GM12878 (cell line): ENCODE results near the gene TIPRL. TPM values are rescaled to one million over a fixed set of nuclear protein-coding genes. Genes with fewer than 3 reads are reported as not detected.

Experiments
- ATAC-seq: fragments of 200-7000 bp; cut with Tn5 transposase; 3 replicates; pipeline ENCODE4 v1.9.1; 2020; ENCODE audit warnings: mild to moderate bottlenecking, moderate library complexity
- BruUV-seq: library from RNA; stranded (reverse); fragments of 400-500 nt; replicated peaks from 2 replicates; lab custom pipeline; 2021; lab: Mats Ljungman, UMichigan
- CTCF ChIA-PET: fragments of 300-600 bp; sonication (Branson Sonifier 250); formaldehyde crosslinking; extraction: SDS; loops from one replicate; lab custom pipeline; 2021; ENCODE audit warnings: inconsistent platforms; lab: Yijun Ruan, JAX
- POLR2A ChIA-PET: fragments of 350-600 bp; formaldehyde crosslinking; extraction: SDS; loops from one replicate; lab custom pipeline; 2021; ENCODE audit warnings: inconsistent platforms; lab: Charles Lee
- RAD21 ChIA-PET: fragments of 300-600 bp; sonication (Branson Sonifier 250); formaldehyde crosslinking; loops from one replicate; lab custom pipeline; 2023; ENCODE audit warnings: antibody characterized with exemption; ENCODE audit not compliant: unreplicated experiment; lab: Charles Lee
- SMC1A ChIA-PET: fragments of 300-600 bp; sonication (Branson Sonifier 250); formaldehyde crosslinking; loops from one replicate; lab custom pipeline; 2023; ENCODE audit not compliant: unreplicated experiment, uncharacterized antibody; lab: Charles Lee
- DNase-seq: peaks from one replicate; pipeline ENCODE4 v3.0.0-alpha.2; 2011; ENCODE audit warnings: low read depth, low spot score
- FAIRE-seq: peaks from 3 replicates; lab custom pipeline; 2011; peaks lifted over from hg19 to GRCh38; lab: Jason Lieb, UNC
- H2AFZ ChIP-seq: 2 replicates; pipeline ENCODE4 v1.6.0; 2011; ENCODE audit warnings: low read depth, low read length, control low read depth; ENCODE audit not compliant: control insufficient read depth
- H3K27ac ChIP-seq: 2 replicates; pipeline ENCODE4 v1.5.1; 2011; ENCODE audit warnings: control low read depth; ENCODE audit not compliant: control insufficient read depth, insufficient read depth
- H3K27me3 ChIP-seq, 2 experiments: replicated peaks in 1 of 2; 2 replicates each; pipeline versions ENCODE4 v1.6.0 to v1.6.1; 2011; ENCODE audit warnings: low read length in 1 of 2; ENCODE audit not compliant: control insufficient read depth in 2 of 2, insufficient read depth in 2 of 2
- H3K36me3 ChIP-seq, 2 experiments: 2 replicates each; pipeline ENCODE4 v1.5.1; 2011; ENCODE audit warnings: low read length in 1 of 2; ENCODE audit not compliant: control insufficient read depth in 2 of 2, insufficient read depth in 2 of 2
- H3K4me1 ChIP-seq: 2 replicates; pipeline ENCODE4 v1.6.1; 2011; ENCODE audit warnings: mild to moderate bottlenecking, low read length, moderate library complexity, mixed read lengths; ENCODE audit not compliant: control insufficient read depth, insufficient read depth
- H3K4me2 ChIP-seq: 2 replicates; pipeline ENCODE4 v1.6.0; 2011; ENCODE audit warnings: control low read depth; ENCODE audit not compliant: control insufficient read depth, insufficient read depth
- H3K4me3 ChIP-seq: fragments of 200-600 bp; sonication (generic); 2 replicates; pipeline ENCODE4 v1.5.1; 2016
- H3K79me2 ChIP-seq: 2 replicates; pipeline ENCODE4 v1.6.0; 2011; ENCODE audit warnings: low read length; ENCODE audit not compliant: control insufficient read depth, insufficient read depth
- H3K9ac ChIP-seq: 2 replicates; pipeline ENCODE4 v1.8.0; 2011; ENCODE audit warnings: low read length, control low read depth, mixed read lengths; ENCODE audit not compliant: control insufficient read depth, insufficient read depth
- H3K9me3 ChIP-seq: replicated peaks from 3 replicates; pipeline ENCODE4 v1.5.1; 2011; ENCODE audit warnings: mild to moderate bottlenecking, low read length; ENCODE audit not compliant: control insufficient read depth, insufficient read depth
- H4K20me1 ChIP-seq: 2 replicates; pipeline ENCODE4 v1.6.0; 2011; ENCODE audit not compliant: control insufficient read depth, insufficient read depth
- CBFB ChIP-seq: IDR thresholded peaks from 2 replicates; pipeline ENCODE4 v1.6.1; 2016; ENCODE audit warnings: antibody characterized with exemption, low read depth
- EP300 ChIP-seq, 2 experiments: fragments of 150-350 bp in 1 of 2; IDR thresholded peaks; 2 replicates each; pipeline ENCODE4 v1.6.1; 2011 to 2012; ENCODE audit warnings: low read depth in 2 of 2, low read length in 2 of 2, borderline replicate concordance in 1 of 2, improper control_type of control experiment in 1 of 2, inconsistent platforms in 1 of 2; ENCODE audit not compliant: control insufficient read depth in 1 of 2
- JUND ChIP-seq: IDR thresholded peaks from 2 replicates; pipeline ENCODE4 v1.6.1; 2012; ENCODE audit warnings: low read depth, mild to moderate bottlenecking, low read length, improper control_type of control experiment, moderate library complexity
- MEF2A ChIP-seq: IDR thresholded peaks from 2 replicates; pipeline ENCODE4 v1.6.1; 2011; ENCODE audit warnings: low read depth, mild to moderate bottlenecking, low read length, moderate library complexity; ENCODE audit not compliant: insufficient read depth
- RBBP5 ChIP-seq: fragments of 200-600 bp; sonication (generic); conservative IDR thresholded peaks from 2 replicates; pipeline ENCODE4 v1.6.1; 2016
- SMAD1 ChIP-seq: fragments of 450-650 bp; IDR thresholded peaks from 2 replicates; pipeline ENCODE4 v1.6.1; 2018; ENCODE audit warnings: mild to moderate bottlenecking, low read depth; ENCODE audit not compliant: partially characterized antibody
- SREBF1 ChIP-seq: IDR thresholded peaks from 2 replicates; pipeline ENCODE4 v1.6.1; 2012; ENCODE audit warnings: mild to moderate bottlenecking, low read length
- TCF12 ChIP-seq: IDR thresholded peaks from 2 replicates; pipeline ENCODE4 v1.6.1; 2011; ENCODE audit warnings: low read depth, mild to moderate bottlenecking, low read length
- WGBS: methylation state at CpG from one replicate; pipeline ENCODE4 v1.1.6; 2016; ENCODE audit warnings: low lambda C conversion rate; ENCODE audit not compliant: insufficient replicate concordance, insufficient coverage; ENCODE audit errors: missing lambda C conversion rate; 5-methylcytosine and 5-hydroxymethylcytosine counted together
- in situ Hi-C: fragments of 300-500 bp; cut with MboI; formaldehyde crosslinking; loops from 9 replicates; pipeline ENCODE4 v1.14.3; 2018; ENCODE audit warnings: mixed read lengths
- intact Hi-C: fragments of 100-400 bp; cut with micrococcal nuclease; formaldehyde crosslinking; loops from one replicate; pipeline ENCODE4 v1.14.2; 2022; ENCODE audit not compliant: unreplicated experiment
- polyA plus RNA-seq, 11 experiments: library from polyadenylated mRNA; depleted of rRNA in 4 of 11; unstranded in 6 of 11; stranded (reverse) in 5 of 11; fragments of >200 nt; fragmentation: Nextera tagmentation in 4 of 11; fragmentation: Illumina TruSeq in 1 of 11; extraction: Ambion mirVana in 4 of 11; extraction: Trizol in 1 of 11; gene quantifications; 1 replicate in 1 of 11; 2 replicates in 10 of 11; pipeline versions ENCODE4 v1.2.1 to v1.2.3, GENCODE V29; 2011 to 2016; ENCODE audit warnings: inconsistent platforms in 2 of 11, missing spikeins in 2 of 11, low read depth in 1 of 11
- total RNA-seq, 4 experiments: library from RNA; depleted of rRNA in 3 of 4; stranded (reverse); fragments of >200 nt in 3 of 4; fragmentation: Illumina TruSeq in 1 of 4; extraction: Trizol in 1 of 4; gene quantifications; 2 replicates each; pipeline versions ENCODE4 v1.2.1 to v1.2.3, GENCODE V29; 2013 to 2021
- TF ChIP-seq, protein P1 (sequence below): fragments of 450-650 bp; IDR thresholded peaks from 2 replicates; pipeline ENCODE4 v1.6.1; 2017; ENCODE audit warnings: low read depth, mild to moderate bottlenecking, moderate library complexity
- TF ChIP-seq, protein P2 (sequence below): IDR thresholded peaks from 2 replicates; pipeline ENCODE4 v1.6.1; 2011; ENCODE audit warnings: borderline replicate concordance, low read depth, mild to moderate bottlenecking, moderate library complexity, mixed read lengths, low read length; ENCODE audit not compliant: insufficient read depth; ENCODE audit errors: extremely low read length
- TF ChIP-seq, protein P3 (sequence below), 3 experiments: IDR thresholded peaks in 2 of 3; conservative IDR thresholded peaks in 1 of 3; 2 replicates each; pipeline ENCODE4 v1.5.1; 2011; ENCODE audit warnings: low read depth in 3 of 3, low read length in 3 of 3, mild to moderate bottlenecking in 3 of 3, control low read depth in 2 of 3, moderate library complexity in 2 of 3, inconsistent platforms in 1 of 3, mixed read lengths in 1 of 3; ENCODE audit not compliant: control insufficient read depth in 2 of 3, insufficient read depth in 1 of 3; ENCODE audit errors: extremely low read depth in 1 of 3
- TF ChIP-seq, protein P4 (sequence below): IDR thresholded peaks from 2 replicates; pipeline ENCODE4 v1.6.1; 2011; ENCODE audit warnings: low read depth, low read length, improper control_type of control experiment, borderline replicate concordance
- TF ChIP-seq, protein P5 (sequence below): fragments of 450-650 bp; IDR thresholded peaks from 2 replicates; pipeline ENCODE4 v1.6.1; 2018; ENCODE audit warnings: borderline replicate concordance, mild to moderate bottlenecking; ENCODE audit not compliant: partially characterized antibody

Gene TIPRL
- total and polyA plus RNA-seq, 10 of the 15 experiments (the other 5 are each of a cell fraction or from before 2014, with no cell fraction given): 36.4 to 72.1 (median 49.9) TPM

DNA sequence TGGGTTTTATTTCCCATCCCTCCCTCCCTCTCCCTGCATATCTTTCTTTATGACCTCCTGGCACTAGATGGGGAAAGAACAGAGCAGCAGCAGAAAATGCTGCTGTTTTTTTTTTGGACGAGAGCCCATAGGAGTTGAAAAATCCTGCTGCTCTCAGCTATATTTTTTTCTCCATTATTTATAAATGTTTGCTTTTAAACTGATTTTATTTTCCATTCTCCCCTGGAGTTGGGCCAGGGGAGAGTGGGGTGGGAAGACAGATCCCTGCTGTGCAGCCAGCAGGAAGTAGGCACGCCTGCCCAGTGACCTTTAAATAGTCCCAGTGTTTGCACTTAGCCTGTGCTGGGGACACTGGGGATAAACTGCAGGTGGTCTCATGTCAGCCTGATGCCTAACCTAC, 64.4 kb downstream of the TIPRL start:
- FAIRE-seq (no peak), DNase-seq (no peak), ATAC-seq (no peak)
- peaks cover 7% of the 10 kb centered on the region for H3K79me2 ChIP-seq
- H3K36me3 ChIP-seq: peaks cover 20 to 40% of the 10 kb centered on the region in 2 experiments
- no peak overlapping the region for H3K4me2 ChIP-seq
- H3K4me3 ChIP-seq: no peak overlapping the region
- BruUV-seq: no TSS peak
- 98% methylated on average over 2 of the region's 2 CpGs for WGBS
- H3K27ac ChIP-seq: no peak overlapping the region
- in situ Hi-C loops: no loop called here
- no peaks in the 10 kb centered on the region for H3K9me3 ChIP-seq
- intact Hi-C loops: no loop called here
- no peaks in the 10 kb centered on the region for H3K27me3 ChIP-seq
- H4K20me1 ChIP-seq: peaks cover 4% of the 10 kb centered on the region
- CTCF ChIA-PET: no interaction called here
- RAD21 ChIA-PET: no interaction called here
- no peak overlapping the region for H3K9ac ChIP-seq
- no peak overlapping the region for H2AFZ ChIP-seq
- H3K4me1 ChIP-seq: 0 out of 2 replicates have a peak, but pooled peaks cover 2% of the 10 kb centered on the region
- POLR2A ChIA-PET: no interaction called here
- TF ChIP-seq JUND (no peak), TCF12 (no peak), EP300 (IDR thresholded peaks at IDR 0.05; ENCODE audit: borderline replicate concordance in 1 of 2, control insufficient read depth in 1 of 2, low read depth in 2 of 2, low read length in 2 of 2) (no peak), RBBP5 (no peak), SMAD1 (no peak), CBFB (no peak), SREBF1 (no peak), MEF2A (no peak)
- TF ChIP-seq, protein P1, sequence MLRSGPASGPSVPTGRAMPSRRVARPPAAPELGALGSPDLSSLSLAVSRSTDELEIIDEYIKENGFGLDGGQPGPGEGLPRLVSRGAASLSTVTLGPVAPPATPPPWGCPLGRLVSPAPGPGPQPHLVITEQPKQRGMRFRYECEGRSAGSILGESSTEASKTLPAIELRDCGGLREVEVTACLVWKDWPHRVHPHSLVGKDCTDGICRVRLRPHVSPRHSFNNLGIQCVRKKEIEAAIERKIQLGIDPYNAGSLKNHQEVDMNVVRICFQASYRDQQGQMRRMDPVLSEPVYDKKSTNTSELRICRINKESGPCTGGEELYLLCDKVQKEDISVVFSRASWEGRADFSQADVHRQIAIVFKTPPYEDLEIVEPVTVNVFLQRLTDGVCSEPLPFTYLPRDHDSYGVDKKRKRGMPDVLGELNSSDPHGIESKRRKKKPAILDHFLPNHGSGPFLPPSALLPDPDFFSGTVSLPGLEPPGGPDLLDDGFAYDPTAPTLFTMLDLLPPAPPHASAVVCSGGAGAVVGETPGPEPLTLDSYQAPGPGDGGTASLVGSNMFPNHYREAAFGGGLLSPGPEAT: no peak
- TF ChIP-seq, protein P2, sequence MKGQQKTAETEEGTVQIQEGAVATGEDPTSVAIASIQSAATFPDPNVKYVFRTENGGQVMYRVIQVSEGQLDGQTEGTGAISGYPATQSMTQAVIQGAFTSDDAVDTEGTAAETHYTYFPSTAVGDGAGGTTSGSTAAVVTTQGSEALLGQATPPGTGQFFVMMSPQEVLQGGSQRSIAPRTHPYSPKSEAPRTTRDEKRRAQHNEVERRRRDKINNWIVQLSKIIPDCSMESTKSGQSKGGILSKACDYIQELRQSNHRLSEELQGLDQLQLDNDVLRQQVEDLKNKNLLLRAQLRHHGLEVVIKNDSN: no peak
- TF ChIP-seq, protein P3, sequence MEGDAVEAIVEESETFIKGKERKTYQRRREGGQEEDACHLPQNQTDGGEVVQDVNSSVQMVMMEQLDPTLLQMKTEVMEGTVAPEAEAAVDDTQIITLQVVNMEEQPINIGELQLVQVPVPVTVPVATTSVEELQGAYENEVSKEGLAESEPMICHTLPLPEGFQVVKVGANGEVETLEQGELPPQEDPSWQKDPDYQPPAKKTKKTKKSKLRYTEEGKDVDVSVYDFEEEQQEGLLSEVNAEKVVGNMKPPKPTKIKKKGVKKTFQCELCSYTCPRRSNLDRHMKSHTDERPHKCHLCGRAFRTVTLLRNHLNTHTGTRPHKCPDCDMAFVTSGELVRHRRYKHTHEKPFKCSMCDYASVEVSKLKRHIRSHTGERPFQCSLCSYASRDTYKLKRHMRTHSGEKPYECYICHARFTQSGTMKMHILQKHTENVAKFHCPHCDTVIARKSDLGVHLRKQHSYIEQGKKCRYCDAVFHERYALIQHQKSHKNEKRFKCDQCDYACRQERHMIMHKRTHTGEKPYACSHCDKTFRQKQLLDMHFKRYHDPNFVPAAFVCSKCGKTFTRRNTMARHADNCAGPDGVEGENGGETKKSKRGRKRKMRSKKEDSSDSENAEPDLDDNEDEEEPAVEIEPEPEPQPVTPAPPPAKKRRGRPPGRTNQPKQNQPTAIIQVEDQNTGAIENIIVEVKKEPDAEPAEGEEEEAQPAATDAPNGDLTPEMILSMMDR (IDR thresholded peaks at IDR 0.05 in 2 of 3, conservative IDR thresholded peaks at IDR 0.05 in 1 of 3; ENCODE audit: control insufficient read depth in 2 of 3, extremely low read depth in 1 of 3, insufficient read depth in 1 of 3, low read depth in 3 of 3, low read length in 3 of 3): no peak
- TF ChIP-seq, protein P4, sequence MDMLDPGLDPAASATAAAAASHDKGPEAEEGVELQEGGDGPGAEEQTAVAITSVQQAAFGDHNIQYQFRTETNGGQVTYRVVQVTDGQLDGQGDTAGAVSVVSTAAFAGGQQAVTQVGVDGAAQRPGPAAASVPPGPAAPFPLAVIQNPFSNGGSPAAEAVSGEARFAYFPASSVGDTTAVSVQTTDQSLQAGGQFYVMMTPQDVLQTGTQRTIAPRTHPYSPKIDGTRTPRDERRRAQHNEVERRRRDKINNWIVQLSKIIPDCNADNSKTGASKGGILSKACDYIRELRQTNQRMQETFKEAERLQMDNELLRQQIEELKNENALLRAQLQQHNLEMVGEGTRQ: no peak
- TF ChIP-seq, protein P5, sequence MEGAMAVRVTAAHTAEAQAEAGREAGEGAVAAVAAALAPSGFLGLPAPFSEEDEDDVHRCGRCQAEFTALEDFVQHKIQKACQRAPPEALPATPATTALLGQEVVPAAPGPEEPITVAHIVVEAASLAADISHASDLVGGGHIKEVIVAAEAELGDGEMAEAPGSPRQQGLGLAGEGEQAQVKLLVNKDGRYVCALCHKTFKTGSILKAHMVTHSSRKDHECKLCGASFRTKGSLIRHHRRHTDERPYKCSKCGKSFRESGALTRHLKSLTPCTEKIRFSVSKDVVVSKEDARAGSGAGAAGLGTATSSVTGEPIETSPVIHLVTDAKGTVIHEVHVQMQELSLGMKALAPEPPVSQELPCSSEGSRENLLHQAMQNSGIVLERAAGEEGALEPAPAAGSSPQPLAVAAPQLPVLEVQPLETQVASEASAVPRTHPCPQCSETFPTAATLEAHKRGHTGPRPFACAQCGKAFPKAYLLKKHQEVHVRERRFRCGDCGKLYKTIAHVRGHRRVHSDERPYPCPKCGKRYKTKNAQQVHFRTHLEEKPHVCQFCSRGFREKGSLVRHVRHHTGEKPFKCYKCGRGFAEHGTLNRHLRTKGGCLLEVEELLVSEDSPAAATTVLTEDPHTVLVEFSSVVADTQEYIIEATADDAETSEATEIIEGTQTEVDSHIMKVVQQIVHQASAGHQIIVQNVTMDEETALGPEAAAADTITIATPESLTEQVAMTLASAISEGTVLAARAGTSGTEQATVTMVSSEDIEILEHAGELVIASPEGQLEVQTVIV: no peak
- SMC1A ChIA-PET: interaction anchor here (1.7 kb wide), 1 partner anchor 8 kb away, joined by 6 read pairs; no protein-coding TSS in a partner anchor
